Measurements from ENCODE around the gene CYP26A1. TPM values are rescaled to one million over a fixed set of nuclear protein-coding genes. Genes with fewer than 3 reads are reported as not detected.

The CYP26A1 gene
- total and polyA plus RNA-seq, 2 experiments from 2014 or later: 1.2 to 1.8 TPM

- peaks cover 15% of the 10 kb centered on the region; the same call in 1 of the 2 replicates for H3K9me2 ChIP-seq (ENCODE audit: insufficient read depth)
- no peak for ATAC-seq
- no peak overlapping the region for H2AFZ ChIP-seq
- Mint-ChIP-seq H3K36me3 (ENCODE audit: low read depth) (peaks cover 8% of the 10 kb centered on the region; the same call in 2 of the 3 replicates), H3K4me3 (no peak overlapping the region), H3K9me3 (peaks cover 2% of the 10 kb centered on the region; the same call in 2 of the 3 replicates), H3K4me1 (peaks cover 14% of the 10 kb centered on the region), H3K27ac (no peak overlapping the region), H3K27me3 (ENCODE audit: insufficient read depth, low read depth, poor library complexity) (peaks cover 12% of the 10 kb centered on the region)
- TF ChIP-seq CREB1 (CRISPR knock-in tag; IDR thresholded peaks at IDR 0.05; ENCODE audit: low read depth) (no peak), ETS1 (IDR thresholded peaks at IDR 0.05) (no peak), REST (IDR thresholded peaks at IDR 0.05; ENCODE audit: unreplicated experiment) (no peak), EZH2 (IDR thresholded peaks at IDR 0.05; ENCODE audit: low read depth, unreplicated experiment) (no peak), CTCF (conservative IDR thresholded peaks at IDR 0.05; ENCODE audit: low read depth in 2 of 2) (no peak), STAT1 (IDR thresholded peaks at IDR 0.05; ENCODE audit: unreplicated experiment) (no peak), ZNF331 (CRISPR knock-in tag; IDR thresholded peaks at IDR 0.05; ENCODE audit: low read depth) (no peak), EZH2phosphoT487 (IDR thresholded peaks at IDR 0.05; ENCODE audit: unreplicated experiment) (no peak)
- DNase-seq (ENCODE audit: low spot score): no peak
- H3K36me3 ChIP-seq (ENCODE audit: insufficient read depth): no peaks in the 10 kb centered on the region
- peaks cover 16% of the 10 kb centered on the region for H3K4me1 ChIP-seq (ENCODE audit: insufficient read depth)
- no peaks in the 10 kb centered on the region for H3K79me2 ChIP-seq (replicated peaks; ENCODE audit: insufficient read depth)
- no peaks in the 10 kb centered on the region for H4K20me1 ChIP-seq (replicated peaks; ENCODE audit: insufficient read depth)
- H3K4me2 ChIP-seq: no peak overlapping the region
- no peaks in the 10 kb centered on the region for H3K27me3 ChIP-seq (ENCODE audit: insufficient read depth)
- H3K4me3 ChIP-seq: no peak overlapping the region
- H3K27ac ChIP-seq (ENCODE audit: low read depth): no peak overlapping the region
- H3F3A ChIP-seq (replicated peaks; ENCODE audit: low read depth): no peaks in the 10 kb centered on the region; the same call in 1 of the 2 replicates
These were observed 18.3 kb downstream of the CYP26A1 start for GRCh38 chr10:93091960-93092359.

DNA sequence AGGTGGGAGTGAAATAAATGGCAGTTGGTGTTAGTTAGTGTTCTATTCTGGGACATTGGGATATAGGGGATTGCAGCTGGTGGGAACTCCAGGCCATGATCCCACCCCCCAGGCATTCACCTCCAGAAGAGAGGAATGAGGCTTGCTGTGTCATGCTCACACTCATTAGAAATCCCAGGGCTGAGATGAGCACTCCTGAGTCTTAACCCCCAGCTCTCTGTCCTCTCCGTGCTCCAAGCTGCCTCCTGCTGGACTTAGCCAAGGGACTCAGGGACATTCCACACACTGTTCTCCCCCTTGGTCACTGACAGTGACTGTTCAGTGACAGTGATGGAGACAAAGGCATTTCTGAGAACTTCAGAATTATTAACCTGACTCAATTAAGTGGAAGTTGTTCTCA, 21.5 kb downstream of the CYP26A1 start:
- no peaks in the 10 kb centered on the region; the same call in 2 of the 3 replicates for H3K9me3 Mint-ChIP-seq
- no peaks in the 10 kb centered on the region for H4K20me1 ChIP-seq (replicated peaks; ENCODE audit: insufficient read depth)
- H3K27ac Mint-ChIP-seq: peak overlapping the region; percentile 19; the same call in 1 of the 2 replicates

More for the DNA sequence above, 21.5 kb downstream of the CYP26A1 start:
- Histone ChIP-seq H3K36me3 (ENCODE audit: insufficient read depth) (no peaks in the 10 kb centered on the region), H3K9me2 (ENCODE audit: insufficient read depth) (peaks cover 8% of the 10 kb centered on the region; the same call in 1 of the 2 replicates), H3K27ac (ENCODE audit: low read depth) (no peak overlapping the region), H3K4me3 (no peak overlapping the region), H3K4me2 (no peak overlapping the region), H3K79me2 (replicated peaks; ENCODE audit: insufficient read depth) (no peaks in the 10 kb centered on the region), H3K4me1 (ENCODE audit: insufficient read depth) (no peaks in the 10 kb centered on the region), H3K27me3 (ENCODE audit: insufficient read depth) (no peaks in the 10 kb centered on the region), H3F3A (replicated peaks; ENCODE audit: low read depth) (no peaks in the 10 kb centered on the region), H2AFZ (peak overlapping the region; percentile 32; the same call in 1 of the 2 replicates)
- DNase-seq (ENCODE audit: low spot score) (peak; percentile 35), ATAC-seq (peak; percentile 62)
- TF ChIP-seq CTCF (conservative IDR thresholded peaks at IDR 0.05; ENCODE audit: low read depth in 2 of 2) (peak in 1 of 2 experiments; percentile 62; a peak in 3 of 4 replicates), ZNF114 (CRISPR knock-in tag; IDR thresholded peaks at IDR 0.05) (no peak), CREB1 (CRISPR knock-in tag; IDR thresholded peaks at IDR 0.05; ENCODE audit: low read depth) (no peak), JUNB (IDR thresholded peaks at IDR 0.05; ENCODE audit: unreplicated experiment) (no peak), EZH2 (IDR thresholded peaks at IDR 0.05; ENCODE audit: low read depth, unreplicated experiment) (no peak)
- Mint-ChIP-seq H3K36me3 (ENCODE audit: low read depth) (no peaks in the 10 kb centered on the region), H3K4me1 (no peaks in the 10 kb centered on the region; the same call in 1 of the 3 replicates), H3K27me3 (ENCODE audit: insufficient read depth, low read depth, poor library complexity) (peaks cover 12% of the 10 kb centered on the region), H3K4me3 (no peak overlapping the region)

Data from GM23338 (cell line).